Hepatocyte (in vitro differentiated cells): ENCODE data around the gene MEGF11. TPM values are rescaled to one million over a fixed set of nuclear protein-coding genes. Genes with fewer than 3 reads are reported as not detected.

Experiments used
- DNase-seq: peaks from one replicate; pipeline ENCODE4 v3.0.0-alpha.2; 2016; ENCODE audit warnings: low spot score
- H2AFZ ChIP-seq: fragments of 200-600 bp; sonication (generic); 2 replicates; pipeline ENCODE4 v1.6.0; 2016; ENCODE audit warnings: antibody characterized with exemption, mild to moderate bottlenecking
- H3K27ac ChIP-seq: fragments of 200-600 bp; sonication (generic); 2 replicates; pipeline ENCODE4 v1.5.1; 2016; ENCODE audit warnings: mild to moderate bottlenecking
- H3K27me3 ChIP-seq: fragments of 200-600 bp; sonication (generic); 2 replicates; pipeline ENCODE4 v1.6.1; 2016
- H3K36me3 ChIP-seq: fragments of 200-600 bp; sonication (generic); replicated peaks from 2 replicates; pipeline ENCODE4 v1.5.1; 2016; ENCODE audit warnings: low read depth; ENCODE audit not compliant: insufficient read depth
- H3K4me1 ChIP-seq: fragments of 200-600 bp; sonication (generic); 2 replicates; pipeline ENCODE4 v1.5.1; 2016; ENCODE audit warnings: mild to moderate bottlenecking, moderate library complexity; ENCODE audit not compliant: insufficient read depth
- H3K4me2 ChIP-seq: fragments of 200-600 bp; sonication (generic); 2 replicates; pipeline ENCODE4 v1.6.0; 2016
- H3K4me3 ChIP-seq: fragments of 200-600 bp; sonication (generic); 2 replicates; pipeline ENCODE4 v1.5.1; 2016; ENCODE audit warnings: mild to moderate bottlenecking
- H3K79me2 ChIP-seq: fragments of 200-600 bp; sonication (generic); 2 replicates; pipeline ENCODE4 v1.6.0; 2017; ENCODE audit warnings: mild to moderate bottlenecking
- H3K9me2 ChIP-seq: fragments of 200-600 bp; sonication (generic); replicated peaks from 2 replicates; pipeline ENCODE4 v1.6.0; 2017; ENCODE audit warnings: mild to moderate bottlenecking; ENCODE audit not compliant: insufficient read depth
- H3K9me3 ChIP-seq: fragments of 200-600 bp; sonication (generic); 2 replicates; pipeline ENCODE4 v1.5.1; 2016; ENCODE audit warnings: low read depth, mild to moderate bottlenecking
- H4K20me1 ChIP-seq: fragments of 200-600 bp; sonication (generic); 2 replicates; pipeline ENCODE4 v1.6.0; 2016; ENCODE audit warnings: mild to moderate bottlenecking; ENCODE audit not compliant: insufficient read depth, poor library complexity, severe bottlenecking
- CTCF ChIP-seq: fragments of 200-600 bp; sonication (generic); IDR thresholded peaks from 2 replicates; pipeline ENCODE4 v1.5.1; 2016; ENCODE audit warnings: antibody characterized with exemption, mild to moderate bottlenecking; ENCODE audit not compliant: poor library complexity
- EZH2 ChIP-seq: fragments of 200-600 bp; sonication (generic); IDR thresholded peaks from 2 replicates; pipeline ENCODE4 v1.6.1; 2016; ENCODE audit warnings: antibody characterized with exemption, mild to moderate bottlenecking, borderline replicate concordance
- EZH2phosphoT487 ChIP-seq: fragments of 200-600 bp; sonication (generic); IDR thresholded peaks from one replicate; pipeline ENCODE4 v1.6.1; 2018; ENCODE audit warnings: antibody characterized with exemption, mild to moderate bottlenecking, low read depth, moderate library complexity; ENCODE audit not compliant: unreplicated experiment, severe bottlenecking
- WGBS: methylation state at CpG from one replicate; pipeline ENCODE4 v1.1.6; 2016; ENCODE audit warnings: low lambda C conversion rate; ENCODE audit errors: missing lambda C conversion rate; 5-methylcytosine and 5-hydroxymethylcytosine counted together
- polyA plus RNA-seq: library from polyadenylated mRNA; unstranded; fragments of >200 nt; fragmentation: Nextera tagmentation; extraction: Ambion mirVana; gene quantifications from 2 replicates; pipeline ENCODE4 v1.2.1, GENCODE V29; 2016
- total RNA-seq: library from RNA; depleted of rRNA; stranded (reverse); fragments of >200 nt; gene quantifications from 2 replicates; pipeline ENCODE4 v1.2.3, GENCODE V29; 2014

MEGF11 gene
- total and polyA plus RNA-seq, 2 experiments from 2014 or later, result 0.07 to 0.25 TPM

- Histone ChIP-seq H3K27me3 (no peaks in the 10 kb centered on the region), H3K36me3 (no peaks in the 10 kb centered on the region), H3K4me3 (no peak overlapping the region), H4K20me1 (no peaks in the 10 kb centered on the region), H2AFZ (no peak overlapping the region), H3K9me3 (no peaks in the 10 kb centered on the region), H3K4me2 (no peak overlapping the region), H3K79me2 (peaks cover 4% of the 10 kb centered on the region), H3K27ac (no peak overlapping the region), H3K4me1 (peaks cover 13% of the 10 kb centered on the region), H3K9me2 (no peaks in the 10 kb centered on the region)
- WGBS, result 20% methylated on average over 6 of the region's 6 CpGs
- no peak for DNase-seq
- no peak for TF ChIP-seq EZH2
- TF ChIP-seq EZH2phosphoT487, result no peak
- peak; percentile 56 for TF ChIP-seq CTCF
These were observed 34.0 kb upstream of the MEGF11 start for GRCh38 chr15:66287461-66288057.

- H3K9me2 ChIP-seq, result no peaks in the 10 kb centered on the region
- peaks cover 7% of the 10 kb centered on the region for H3K4me1 ChIP-seq
- H2AFZ ChIP-seq, result no peak overlapping the region
- no peak overlapping the region for H3K27ac ChIP-seq
- no peaks in the 10 kb centered on the region for H3K36me3 ChIP-seq
- TF ChIP-seq CTCF (no peak), EZH2phosphoT487 (no peak), EZH2 (no peak)
- H3K9me3 ChIP-seq, result no peaks in the 10 kb centered on the region
- H3K79me2 ChIP-seq, result no peaks in the 10 kb centered on the region
- 73% methylated on average over 6 of the region's 6 CpGs for WGBS
- H4K20me1 ChIP-seq, result no peaks in the 10 kb centered on the region
- peak; percentile 43 for DNase-seq
- no peak overlapping the region for H3K4me3 ChIP-seq
- H3K27me3 ChIP-seq, result no peaks in the 10 kb centered on the region
- no peak overlapping the region for H3K4me2 ChIP-seq
These were observed 32.2 kb upstream of the MEGF11 start for GRCh38 chr15:66285533-66286280.

- no peak overlapping the region for H3K27ac ChIP-seq
- no peak overlapping the region for H2AFZ ChIP-seq
- peaks cover 7% of the 10 kb centered on the region for H3K4me1 ChIP-seq
- WGBS, result 83% methylated on average over 3 of the region's 3 CpGs
- H3K27me3 ChIP-seq, result no peaks in the 10 kb centered on the region
- H4K20me1 ChIP-seq, result no peaks in the 10 kb centered on the region
- no peak for TF ChIP-seq CTCF
- TF ChIP-seq EZH2phosphoT487, result no peak
- TF ChIP-seq EZH2, result no peak
- H3K36me3 ChIP-seq, result no peaks in the 10 kb centered on the region
- no peaks in the 10 kb centered on the region for H3K79me2 ChIP-seq
- H3K4me2 ChIP-seq, result no peak overlapping the region
- H3K9me2 ChIP-seq, result no peaks in the 10 kb centered on the region
- DNase-seq, result no peak
- no peak overlapping the region for H3K4me3 ChIP-seq
- H3K9me3 ChIP-seq, result no peaks in the 10 kb centered on the region
These were observed 30.7 kb upstream of the MEGF11 start for GRCh38 chr15:66284271-66284670.
